Glutamatergic neuron (in vitro differentiated cells): ENCODE results near the gene CUL4A. TPM values are rescaled to one million over a fixed set of nuclear protein-coding genes. Genes with fewer than 3 reads are reported as not detected.

Source experiments
- DNase-seq: peaks from one replicate; pipeline ENCODE4 v3.0.0; 2022
- H3K27ac Mint-ChIP-seq: one replicate; pipeline ENCODE4 v1.8.0; 2020; ENCODE audit warnings: mild to moderate bottlenecking, mixed read lengths, inconsistent platforms; ENCODE audit not compliant: unreplicated experiment
- H3K27me3 Mint-ChIP-seq: one replicate; pipeline ENCODE4 v1.8.0; 2020; ENCODE audit warnings: mild to moderate bottlenecking, moderate library complexity, mixed read lengths, inconsistent platforms; ENCODE audit not compliant: unreplicated experiment
- H3K36me3 Mint-ChIP-seq: one replicate; pipeline ENCODE4 v1.8.0; 2020; ENCODE audit warnings: mild to moderate bottlenecking, mixed read lengths, inconsistent platforms; ENCODE audit not compliant: unreplicated experiment
- H3K4me1 Mint-ChIP-seq: one replicate; pipeline ENCODE4 v1.8.0; 2020; ENCODE audit warnings: mild to moderate bottlenecking, low read depth, mixed read lengths, inconsistent platforms; ENCODE audit not compliant: unreplicated experiment
- H3K4me3 Mint-ChIP-seq: one replicate; pipeline ENCODE4 v1.8.0; 2020; ENCODE audit warnings: mild to moderate bottlenecking, mixed read lengths, inconsistent platforms; ENCODE audit not compliant: unreplicated experiment
- H3K9me3 Mint-ChIP-seq: one replicate; pipeline ENCODE4 v1.8.0; 2020; ENCODE audit warnings: mild to moderate bottlenecking, moderate library complexity, mixed read lengths, inconsistent platforms; ENCODE audit not compliant: unreplicated experiment
- CTCF ChIP-seq: fragments of 200-600 bp; sonication (generic); IDR thresholded peaks from one replicate; pipeline ENCODE4 v1.5.0; 2021; ENCODE audit not compliant: partially characterized antibody, unreplicated experiment
- total RNA-seq: library from RNA; stranded (reverse); fragmentation: NEBNext Ultra II Directional; extraction: Animal tissue kit (Norgen Biotek cat#: 25700); gene quantifications from one replicate; pipeline ENCODE4 v1.2.1, GENCODE V29; 2021; ENCODE audit not compliant: unreplicated experiment

Gene CUL4A
- total RNA-seq, 1 donor from 2014 or later, result 43.2 TPM

GRCh38 chr13:113171250-113172125, 37.9 kb upstream of the CUL4A start:
- Mint-ChIP-seq H3K27me3 (peaks cover 7% of the 10 kb centered on the region), H3K36me3 (no peaks in the 10 kb centered on the region), H3K9me3 (no peaks in the 10 kb centered on the region), H3K4me3 (no peak overlapping the region), H3K4me1 (peaks cover 1% of the 10 kb centered on the region), H3K27ac (no peak overlapping the region)
- no peak for TF ChIP-seq CTCF
- no peak for DNase-seq

GRCh38 chr13:113172419-113172926, 36.9 kb upstream of the CUL4A start:
- Mint-ChIP-seq H3K4me3 (no peak overlapping the region), H3K27ac (no peak overlapping the region), H3K4me1 (peaks cover 1% of the 10 kb centered on the region), H3K27me3 (peaks cover 7% of the 10 kb centered on the region), H3K36me3 (no peaks in the 10 kb centered on the region), H3K9me3 (no peaks in the 10 kb centered on the region)
- no peak for TF ChIP-seq CTCF
- DNase-seq, result no peak

GRCh38 chr13:113176280-113176679, 33.1 kb upstream of the CUL4A start:
- Mint-ChIP-seq H3K4me3 (no peak overlapping the region), H3K36me3 (no peaks in the 10 kb centered on the region), H3K27ac (peak overlapping the region; percentile 2)

GRCh38 chr13:113176822-113177221, 32.6 kb upstream of the CUL4A start:
- DNase-seq, result no peak
- no peaks in the 10 kb centered on the region for H3K9me3 Mint-ChIP-seq
- H3K4me1 Mint-ChIP-seq, result peaks cover 2% of the 10 kb centered on the region
- H3K36me3 Mint-ChIP-seq, result no peaks in the 10 kb centered on the region
- H3K27ac Mint-ChIP-seq, result no peak overlapping the region
- no peak overlapping the region for H3K4me3 Mint-ChIP-seq
- peaks cover 2% of the 10 kb centered on the region for H3K27me3 Mint-ChIP-seq
- TF ChIP-seq CTCF, result no peak

More at GRCh38 chr13:113176280-113176679, 33.1 kb upstream of the CUL4A start:
- no peak for TF ChIP-seq CTCF
- peaks cover 3% of the 10 kb centered on the region for H3K27me3 Mint-ChIP-seq
- peaks cover 2% of the 10 kb centered on the region for H3K4me1 Mint-ChIP-seq
- no peaks in the 10 kb centered on the region for H3K9me3 Mint-ChIP-seq
- no peak for DNase-seq
